AML-193 (cell line): ENCODE measurements around the gene CNKSR2.

Experiments used
- DNase-seq, 2 experiments: peaks; one replicate each; lab custom pipeline; 2025; lab: John Stamatoyannopoulos, UW

CNKSR2 gene

GRCh38 chrX:21610168-21610567 lies 235.9 kb downstream of the CNKSR2 start:
- no peak for DNase-seq

DNA sequence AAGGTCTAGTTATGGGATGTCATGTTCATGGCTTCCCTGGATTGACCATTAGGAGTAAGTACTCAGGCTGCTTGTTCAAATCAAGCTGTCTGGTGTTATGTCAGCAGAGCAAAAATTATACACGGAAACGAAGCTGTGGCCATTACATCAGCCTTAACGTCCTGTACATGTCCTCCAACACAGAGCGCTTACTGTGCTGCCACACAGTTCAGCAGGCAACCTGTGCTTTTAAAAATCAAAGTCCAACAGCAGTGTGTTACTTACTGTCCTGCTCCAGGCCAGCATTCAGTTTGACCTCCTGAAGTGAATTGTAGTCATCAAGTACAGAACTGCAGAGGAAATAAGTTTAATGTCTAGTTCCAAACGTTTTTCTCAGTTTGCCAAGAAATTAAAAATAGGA lies 237.9 kb downstream of the CNKSR2 start:
- DNase-seq: no peak

DNA sequence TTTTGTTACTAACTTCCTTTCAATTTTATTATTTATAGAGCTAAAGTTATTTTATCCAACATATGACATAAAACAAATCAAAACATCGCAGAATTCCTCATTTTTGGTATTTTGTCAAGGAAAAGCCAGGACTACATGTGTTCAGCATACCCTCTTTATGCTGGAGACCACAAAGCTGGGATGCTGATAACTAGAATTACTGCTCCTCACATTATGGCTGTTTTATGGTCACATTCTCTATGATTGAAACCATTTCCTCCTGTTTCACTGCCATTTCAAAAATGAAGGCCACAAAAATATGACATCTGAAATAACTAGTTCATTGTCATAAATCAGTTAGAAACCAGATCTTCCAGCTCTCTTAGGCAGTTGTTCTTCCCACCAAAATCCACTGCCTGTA lies 242.2 kb downstream of the CNKSR2 start:
- DNase-seq: no peak

GRCh38 chrX:21620234-21620633 lies 246.0 kb downstream of the CNKSR2 start:
- DNase-seq: no peak

- no peak for DNase-seq
These were observed 249.7 kb downstream of the CNKSR2 start for GRCh38 chrX:21623778-21624501.

DNA sequence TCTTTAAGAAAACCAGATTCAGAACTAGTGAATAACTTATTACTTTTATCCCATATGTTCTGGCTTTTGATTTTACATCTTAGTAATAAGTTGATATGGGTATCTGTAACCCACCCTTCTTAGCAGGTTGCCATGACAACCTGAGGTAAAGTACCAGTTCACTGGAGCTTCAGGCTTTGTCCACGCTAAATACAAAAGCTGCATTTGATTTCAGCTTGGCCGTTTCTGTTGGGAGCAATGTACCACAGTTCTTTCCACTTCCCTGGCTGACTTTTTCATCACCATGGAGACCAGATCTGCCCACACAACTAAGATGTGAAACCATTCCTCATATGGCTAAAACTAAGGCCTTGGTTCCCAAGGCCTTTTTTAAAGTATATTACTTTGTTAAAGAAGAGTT lies 257.8 kb downstream of the CNKSR2 start:
- no peak for DNase-seq

DNA sequence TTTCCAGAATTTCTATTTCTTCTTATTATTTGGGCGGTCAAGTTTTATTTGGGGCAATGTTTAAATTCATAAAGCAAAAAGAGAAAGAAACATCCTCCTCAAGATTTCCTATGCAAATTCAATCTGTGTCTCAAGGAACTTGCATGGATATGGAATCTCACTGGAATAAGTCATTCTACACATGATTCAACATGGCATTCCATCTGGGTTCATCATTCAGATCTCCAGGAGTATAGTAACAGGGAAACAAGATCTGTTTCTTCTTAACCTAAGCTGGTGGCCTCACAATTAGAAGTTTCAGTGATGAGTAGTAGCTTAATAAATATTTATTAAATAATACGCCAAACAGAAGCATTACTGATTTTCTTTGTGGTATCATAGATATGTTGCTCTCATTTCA lies 264.1 kb downstream of the CNKSR2 start:
- no peak for DNase-seq

- DNase-seq: no peak
These were observed 265.6 kb downstream of the CNKSR2 start for GRCh38 chrX:21639775-21640174.

DNA sequence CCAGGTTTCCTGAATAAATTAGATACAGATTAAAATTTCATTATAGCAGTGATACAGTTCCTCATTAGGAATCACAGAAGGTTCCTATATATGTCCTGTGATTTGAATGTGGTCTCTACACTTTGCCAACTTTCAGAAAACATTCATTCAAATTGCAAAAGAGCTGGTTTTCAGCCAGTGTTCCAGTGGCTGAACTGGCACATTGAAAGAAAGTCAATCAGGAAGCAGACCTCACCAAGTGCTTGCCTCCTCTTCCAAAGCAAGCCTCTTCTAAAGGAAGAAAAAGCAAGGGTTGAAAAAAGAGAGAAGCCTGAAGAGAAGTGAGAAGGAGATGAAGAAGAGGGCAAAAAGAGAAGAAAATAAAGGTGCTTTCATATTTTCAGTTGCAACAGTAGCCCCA lies 271.2 kb downstream of the CNKSR2 start:
- DNase-seq: no peak

DNA sequence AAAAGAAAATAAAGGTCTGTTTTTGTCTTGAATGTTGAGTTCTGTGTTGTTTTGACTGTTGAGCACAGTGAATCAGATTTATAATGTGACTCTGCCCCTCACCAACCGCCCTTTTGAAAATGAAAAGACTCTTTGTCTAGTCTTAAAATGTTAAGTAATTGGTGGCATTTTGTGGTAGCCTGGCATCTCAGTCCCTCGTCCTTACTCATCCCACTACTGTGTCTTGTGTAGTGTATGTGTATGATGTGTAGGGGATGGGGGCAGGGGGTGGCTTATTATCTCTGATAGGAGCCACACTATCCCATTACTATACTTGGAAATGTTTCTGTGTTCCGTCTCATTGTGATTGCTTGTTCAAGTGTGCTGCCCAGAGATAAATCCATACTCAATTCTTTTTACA lies 271.7 kb downstream of the CNKSR2 start:
- no peak for DNase-seq

DNA sequence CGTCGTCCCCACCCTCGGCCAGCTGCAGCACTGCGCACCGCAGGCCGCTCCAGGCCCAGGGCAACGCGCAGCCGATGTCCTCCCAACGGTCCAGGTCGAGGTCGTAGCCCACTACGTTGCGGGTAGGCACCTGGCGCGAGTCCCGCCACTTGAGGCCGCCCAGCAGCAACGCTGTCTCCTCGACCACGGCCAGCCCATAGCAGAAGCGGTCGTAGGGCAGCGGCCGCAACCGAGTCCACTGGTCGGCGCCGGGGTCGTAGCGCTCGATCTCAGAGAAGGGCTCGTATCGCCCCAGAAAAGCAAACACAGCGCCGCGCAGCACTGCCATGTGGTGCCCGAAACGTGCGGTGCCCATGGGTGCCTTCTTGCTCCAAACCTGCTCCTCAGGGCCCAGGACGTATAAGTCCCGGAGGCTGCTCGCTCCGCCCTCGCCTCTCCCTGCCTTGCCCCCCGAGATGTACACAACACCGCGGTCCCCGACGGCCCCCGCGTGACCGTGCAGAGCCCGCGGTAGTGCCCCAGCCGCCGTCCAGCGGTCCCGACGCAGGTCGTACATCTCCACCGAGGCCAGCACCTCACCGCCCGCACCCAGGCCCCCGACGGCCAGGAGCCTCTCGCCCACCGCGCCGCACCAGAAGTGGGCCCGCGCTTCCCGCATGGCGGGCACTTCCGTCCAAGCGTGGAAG lies 281.8 kb downstream of the CNKSR2 start:
- DNase-seq: no peak

DNA sequence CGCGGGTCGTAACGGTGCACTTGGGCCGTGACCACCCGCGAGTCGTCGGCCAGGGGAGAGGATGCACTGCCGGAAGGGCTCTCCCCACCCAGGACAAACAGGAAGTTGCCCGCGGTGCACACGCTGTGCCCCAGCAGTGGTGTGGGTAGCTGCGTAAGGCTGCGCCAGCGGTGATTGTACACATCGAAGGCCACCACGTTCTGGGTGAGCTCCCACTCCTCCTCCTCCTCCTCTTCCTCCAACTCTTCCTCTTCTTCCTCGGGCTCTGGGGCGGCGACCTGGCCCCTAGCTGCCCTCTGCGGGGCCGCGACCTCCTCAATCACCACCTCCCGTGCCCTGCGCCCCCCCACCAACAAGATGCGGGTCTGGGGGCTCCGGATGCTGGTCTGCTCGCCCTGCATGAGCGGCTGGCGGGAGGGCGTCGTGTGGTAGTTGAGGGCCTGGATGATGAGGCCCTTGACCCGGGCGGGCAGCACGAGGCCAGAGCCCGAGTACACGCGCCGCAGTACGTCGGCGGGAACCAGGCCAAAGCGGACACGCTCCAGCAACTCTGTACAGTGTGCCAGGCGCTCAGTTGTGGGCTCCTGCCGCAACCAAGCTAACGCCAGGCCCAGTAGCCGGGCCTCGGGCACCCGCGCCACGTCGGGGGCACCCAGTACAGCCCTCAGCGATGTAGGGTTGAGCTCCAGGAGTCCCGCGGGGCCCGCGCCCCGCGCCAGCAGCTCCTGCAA lies 282.5 kb downstream of the CNKSR2 start:
- DNase-seq: no peak

DNA sequence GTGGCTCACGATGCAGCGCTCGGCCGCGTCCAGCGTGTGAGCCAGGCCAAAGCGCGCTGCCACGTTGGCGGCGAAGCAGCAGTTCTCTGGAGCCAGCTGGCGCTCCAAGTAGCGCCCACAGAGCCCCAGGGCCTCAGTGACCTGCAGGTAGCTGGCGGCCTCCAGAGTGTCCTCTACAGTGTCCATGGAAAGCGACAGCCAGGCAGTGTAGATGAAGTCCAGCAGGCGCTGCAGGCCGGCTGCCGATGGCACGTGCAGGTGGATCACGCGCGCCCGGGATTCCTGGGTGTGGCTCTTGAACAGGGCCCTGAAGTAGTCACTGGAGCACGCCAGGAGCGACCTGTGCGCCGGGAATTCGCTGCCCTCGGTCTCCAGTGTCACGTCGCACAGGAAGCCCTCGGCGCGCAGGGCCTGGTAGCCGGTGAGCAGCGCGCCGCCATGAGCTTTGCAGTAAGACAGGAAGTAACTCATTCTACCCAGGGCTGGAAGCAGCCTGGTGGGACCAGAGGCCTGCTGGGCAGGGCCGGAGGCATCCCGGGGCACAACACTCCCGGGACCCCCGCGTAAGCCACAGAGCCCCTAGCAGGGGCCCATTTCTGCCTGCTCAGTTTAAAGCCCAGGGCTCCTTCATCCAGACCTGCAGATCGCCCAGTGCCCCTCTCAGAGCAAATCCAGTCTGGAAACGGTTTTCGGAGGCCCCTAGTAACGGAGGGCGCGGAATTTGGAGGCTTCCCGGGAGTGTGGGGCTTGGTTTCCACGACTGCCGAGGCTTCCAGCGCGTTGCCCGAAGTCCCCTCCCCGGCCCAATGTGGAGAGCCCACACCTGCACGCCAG lies 283.3 kb downstream of the CNKSR2 start:
- no peak for DNase-seq

DNA sequence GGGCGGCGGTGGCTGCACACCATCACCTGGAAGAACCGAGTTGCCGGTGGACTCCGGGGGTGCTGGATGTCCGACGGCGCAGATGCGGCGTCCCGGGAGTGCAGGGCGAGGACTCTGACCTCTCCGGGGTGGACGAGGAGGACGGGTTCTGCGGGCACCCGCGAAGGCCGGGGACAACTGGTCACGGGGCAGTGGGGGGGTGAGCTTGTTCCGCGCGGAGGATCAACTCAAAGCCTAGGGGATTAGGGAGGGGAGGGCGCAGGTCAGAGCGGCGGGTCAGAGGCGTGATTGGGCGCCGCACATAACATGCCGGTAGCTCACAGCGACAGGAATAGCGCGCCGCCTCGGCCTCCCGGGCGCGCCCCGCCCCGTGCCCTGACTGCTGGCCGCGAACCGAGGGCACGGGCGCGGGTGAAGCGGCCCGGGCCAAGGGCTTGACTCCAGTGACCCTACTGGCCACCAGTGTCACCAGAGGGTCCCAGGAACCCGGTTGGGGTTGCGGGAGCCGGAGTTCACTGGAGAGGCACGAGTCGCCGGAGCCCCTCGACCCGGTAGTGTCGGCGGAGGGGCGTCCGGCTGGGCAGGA lies 284.0 kb downstream of the CNKSR2 start, which contains the start of gene KLHL34:
Gene KLHL34, minus strand, starts transcription at position 179 of the 586 bp plus-strand sequence. CDS start 542 bp downstream, outside the sequence.
- DNase-seq: no peak

GRCh38 chrX:21658746-21659145 lies 284.5 kb downstream of the CNKSR2 start:
- no peak for DNase-seq

DNA sequence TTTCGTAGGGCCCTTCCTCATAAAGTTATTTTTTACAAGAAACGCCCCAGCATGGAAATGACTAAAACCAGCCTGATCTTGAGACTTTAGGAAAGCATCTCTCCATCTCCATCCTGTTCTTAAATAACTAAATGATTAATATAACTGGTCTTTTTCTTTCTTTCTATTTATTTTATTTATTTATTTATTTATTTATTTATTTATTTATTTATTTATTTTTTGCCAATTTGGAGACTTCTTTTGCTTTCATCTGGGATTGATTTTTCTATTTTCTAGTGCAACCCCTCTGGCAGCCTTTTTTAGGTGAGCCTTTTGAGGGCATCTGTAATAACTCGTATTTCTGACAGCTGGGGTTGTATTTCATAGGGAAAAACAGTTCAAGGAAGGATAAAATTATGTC lies 285.1 kb downstream of the CNKSR2 start:
- DNase-seq: no peak

GRCh38 chrX:21660156-21660555 lies 285.9 kb downstream of the CNKSR2 start:
- no peak for DNase-seq

- no peak for DNase-seq
These were observed 287.1 kb downstream of the CNKSR2 start for GRCh38 chrX:21661316-21661715.

- DNase-seq: no peak
These were observed 288.5 kb downstream of the CNKSR2 start for GRCh38 chrX:21662761-21663160.

DNA sequence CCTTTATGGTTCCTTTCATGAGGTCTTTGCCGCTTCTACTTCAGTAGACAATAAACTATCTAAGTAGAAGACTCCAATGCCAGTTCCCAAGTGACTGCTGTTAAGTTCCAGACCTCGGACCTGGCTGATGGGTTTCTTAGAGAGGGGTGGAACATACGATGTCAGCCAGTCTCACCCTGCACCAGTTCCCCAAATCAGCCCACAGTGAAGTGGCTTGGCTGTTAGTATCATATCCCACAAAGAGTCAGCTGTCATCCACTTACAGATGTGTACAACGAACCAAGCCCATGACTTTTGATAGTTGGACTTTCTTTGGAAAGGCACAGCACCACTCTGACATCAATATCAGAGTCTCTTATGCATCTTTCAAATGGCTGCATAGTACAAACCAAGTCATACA lies 292.0 kb downstream of the CNKSR2 start:
- no peak for DNase-seq

DNA sequence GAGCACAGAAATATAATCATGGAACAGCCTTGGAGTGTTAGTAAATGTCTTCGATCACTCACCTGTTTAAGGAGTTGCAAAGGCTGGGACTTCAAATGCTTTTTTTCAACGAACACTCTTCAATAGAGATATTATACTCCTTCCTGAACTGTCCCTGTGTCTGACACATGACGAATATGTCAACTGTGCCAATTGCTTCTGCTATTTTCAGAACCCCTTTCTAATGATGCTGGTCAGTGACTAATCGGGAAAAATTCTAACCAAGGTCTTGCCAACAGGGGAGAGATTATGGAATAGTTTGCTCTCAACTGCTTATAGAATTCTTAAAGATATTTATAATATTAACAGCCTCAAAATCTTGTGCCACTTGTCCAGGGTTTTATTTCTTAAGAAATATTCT lies 292.5 kb downstream of the CNKSR2 start:
- no peak for DNase-seq
